ENCODE data around the gene KRT6A.

GRCh38 chr12:52440821-52441319 lies 52.2 kb downstream of the KRT6A start:
- TF ChIP-seq POLR2A (IDR thresholded peaks at IDR 0.05) = no peak
- no peak for TF ChIP-seq POLR2AphosphoS5 (IDR thresholded peaks at IDR 0.05)
- no peak for TF ChIP-seq CTCF (IDR thresholded peaks at IDR 0.05)
- no peak for TF ChIP-seq EP300 (IDR thresholded peaks at IDR 0.05)

All from stomach (tissue), 4 donors.